ENCODE results near the gene ZNHIT2. TPM values are rescaled to one million over a fixed set of nuclear protein-coding genes. Genes with fewer than 3 reads are reported as not detected.

ZNHIT2 gene
- total RNA-seq, 4 donors from 2014 or later = 12.1 to 18.6 (median 15.3) TPM

- ATAC-seq (ENCODE audit: low FRiP score) (no peak), DNase-seq (ENCODE audit: low spot score) (no peak)
- TF ChIP-seq, protein P1, sequence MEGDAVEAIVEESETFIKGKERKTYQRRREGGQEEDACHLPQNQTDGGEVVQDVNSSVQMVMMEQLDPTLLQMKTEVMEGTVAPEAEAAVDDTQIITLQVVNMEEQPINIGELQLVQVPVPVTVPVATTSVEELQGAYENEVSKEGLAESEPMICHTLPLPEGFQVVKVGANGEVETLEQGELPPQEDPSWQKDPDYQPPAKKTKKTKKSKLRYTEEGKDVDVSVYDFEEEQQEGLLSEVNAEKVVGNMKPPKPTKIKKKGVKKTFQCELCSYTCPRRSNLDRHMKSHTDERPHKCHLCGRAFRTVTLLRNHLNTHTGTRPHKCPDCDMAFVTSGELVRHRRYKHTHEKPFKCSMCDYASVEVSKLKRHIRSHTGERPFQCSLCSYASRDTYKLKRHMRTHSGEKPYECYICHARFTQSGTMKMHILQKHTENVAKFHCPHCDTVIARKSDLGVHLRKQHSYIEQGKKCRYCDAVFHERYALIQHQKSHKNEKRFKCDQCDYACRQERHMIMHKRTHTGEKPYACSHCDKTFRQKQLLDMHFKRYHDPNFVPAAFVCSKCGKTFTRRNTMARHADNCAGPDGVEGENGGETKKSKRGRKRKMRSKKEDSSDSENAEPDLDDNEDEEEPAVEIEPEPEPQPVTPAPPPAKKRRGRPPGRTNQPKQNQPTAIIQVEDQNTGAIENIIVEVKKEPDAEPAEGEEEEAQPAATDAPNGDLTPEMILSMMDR (IDR thresholded peaks at IDR 0.05) = no peak
Observed at GRCh38 chr11:65118097-65118837, 766 bp upstream of the ZNHIT2 start.

- DNase-seq (ENCODE audit: low spot score) = no peak
- TF ChIP-seq, protein P1 (IDR thresholded peaks at IDR 0.05) = no peak
- ATAC-seq (ENCODE audit: low FRiP score) = peak; percentile 26
Observed at GRCh38 chr11:65116370-65117205, 913 bp downstream of the ZNHIT2 start.

DNA sequence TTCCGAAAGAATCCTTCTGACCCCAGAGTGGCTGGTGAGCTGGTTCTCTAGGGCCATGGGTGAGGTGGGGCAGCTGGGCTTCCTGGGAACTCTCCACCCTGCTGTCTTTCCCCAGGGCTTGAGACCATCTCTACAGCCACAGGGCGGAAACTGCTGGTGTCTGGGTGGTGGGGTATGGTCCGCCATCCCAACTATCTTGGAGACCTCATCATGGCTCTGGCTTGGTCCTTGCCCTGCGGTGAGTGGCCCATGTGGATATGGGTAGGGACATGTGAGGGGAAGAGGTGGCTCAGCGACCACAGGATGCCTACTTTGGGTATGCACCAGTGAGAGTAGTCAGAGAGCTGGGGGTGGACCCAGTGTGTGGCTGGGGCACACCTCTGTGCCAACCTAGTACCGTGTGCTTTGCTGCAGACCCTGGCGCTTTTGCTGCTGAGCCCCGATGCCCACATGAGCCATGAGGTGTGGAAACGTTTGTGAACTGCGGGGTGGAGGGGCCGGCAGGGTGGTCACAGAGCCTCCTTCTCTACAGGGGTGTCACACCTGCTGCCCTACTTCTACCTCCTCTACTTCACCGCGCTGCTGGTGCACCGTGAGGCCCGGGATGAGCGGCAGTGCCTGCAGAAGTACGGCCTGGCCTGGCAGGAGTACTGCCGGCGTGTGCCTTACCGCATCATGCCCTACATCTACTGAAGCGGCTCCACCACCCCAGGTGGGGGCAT, 2.0 kb downstream of the ZNHIT2 start:
- DNase-seq (ENCODE audit: low spot score) (no peak), ATAC-seq (ENCODE audit: low FRiP score) (no peak)
- TF ChIP-seq, protein P1 (IDR thresholded peaks at IDR 0.05) = no peak

DNA sequence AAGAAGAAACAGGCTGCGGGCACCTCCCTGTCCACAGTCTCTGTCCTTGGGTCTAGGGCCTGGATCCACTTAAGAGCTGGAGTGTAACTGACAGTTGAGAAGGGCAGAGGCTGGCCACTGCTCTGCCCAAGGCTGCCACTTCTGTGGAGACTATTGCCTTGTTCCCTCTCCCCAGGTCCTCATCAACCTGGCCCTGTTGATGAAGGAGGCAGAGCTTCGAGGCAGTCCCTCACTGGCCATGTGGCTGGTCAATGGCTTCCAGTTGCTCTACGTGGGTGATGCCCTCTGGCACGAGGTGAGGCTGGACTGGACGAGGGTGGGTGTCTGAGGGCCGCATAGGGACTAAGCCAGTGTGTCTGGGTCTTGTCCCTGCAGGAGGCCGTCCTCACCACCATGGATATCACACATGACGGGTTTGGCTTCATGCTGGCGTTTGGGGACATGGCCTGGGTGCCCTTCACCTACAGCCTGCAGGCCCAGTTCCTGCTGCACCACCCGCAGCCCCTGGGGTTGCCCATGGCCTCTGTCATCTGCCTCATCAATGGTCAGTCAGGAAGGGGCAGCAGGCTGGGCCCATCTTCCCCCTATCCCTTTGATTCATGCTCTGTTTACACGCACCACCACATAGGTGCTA, 2.8 kb downstream of the ZNHIT2 start:
- TF ChIP-seq, protein P1 (IDR thresholded peaks at IDR 0.05) = no peak
- DNase-seq (ENCODE audit: low spot score) = no peak
- no peak for ATAC-seq (ENCODE audit: low FRiP score)

GRCh38 chr11:65113839-65114238, 3.7 kb downstream of the ZNHIT2 start:
- ATAC-seq (ENCODE audit: low FRiP score) (no peak), DNase-seq (ENCODE audit: low spot score) (no peak)
- TF ChIP-seq, protein P1 (IDR thresholded peaks at IDR 0.05) = no peak

GRCh38 chr11:65113361-65113756, 4.1 kb downstream of the ZNHIT2 start:
- no peak for ATAC-seq (ENCODE audit: low FRiP score)
- TF ChIP-seq, protein P1 (IDR thresholded peaks at IDR 0.05) = no peak
- DNase-seq (ENCODE audit: low spot score) = no peak

Data from omental fat pad (tissue), 4 donors.